Esophagus squamous epithelium (tissue), 5 donors: ENCODE results near the gene OXCT1. TPM values are rescaled to one million over a fixed set of nuclear protein-coding genes. Genes with fewer than 3 reads are reported as not detected.

Source experiments
- DNase-seq: peaks from one replicate; lab custom pipeline; 2025; lab: John Stamatoyannopoulos, UW
- H3K27ac ChIP-seq, 4 donors: fragments of 200-600 bp; sonication (generic); one replicate each; pipeline ENCODE4 v1.5.1; 2016 to 2019; ENCODE audit warnings: mild to moderate bottlenecking in 1 of 4
- H3K27me3 ChIP-seq, 4 donors: fragments of 200-600 bp; sonication (generic); 1 replicate in 3 of 4; 2 replicates in 1 of 4; pipeline versions ENCODE4 v1.5.1 to v1.6.0; 2017 to 2021; ENCODE audit warnings: antibody characterized with exemption in 1 of 4
- H3K36me3 ChIP-seq, 3 donors: fragments of 200-600 bp; sonication (generic); one replicate each; pipeline ENCODE4 v1.5.1; 2016 to 2019
- H3K4me1 ChIP-seq, 3 donors: fragments of 200-600 bp; sonication (generic); one replicate each; pipeline ENCODE4 v1.5.1; 2017 to 2019
- H3K4me3 ChIP-seq, 4 donors: fragments of 200-600 bp; sonication (generic); 1 replicate in 3 of 4; 2 replicates in 1 of 4; pipeline ENCODE4 v1.5.1; 2016 to 2019; ENCODE audit warnings: mild to moderate bottlenecking in 2 of 4, moderate library complexity in 1 of 4
- H3K9me3 ChIP-seq, 3 donors: fragments of 200-600 bp; sonication (generic); one replicate each; pipeline ENCODE4 v1.5.1; 2016 to 2019
- POLR2A ChIP-seq, 4 donors: fragments of 450-650 bp; IDR thresholded peaks; one replicate each; pipeline ENCODE4 v1.6.1; 2017; ENCODE audit warnings: antibody characterized with exemption in 4 of 4, mild to moderate bottlenecking in 4 of 4, moderate library complexity in 3 of 4
- WGBS, 2 donors: methylation state at CpG; one replicate each; pipeline ENCODE4 v1.1.5; 2018; 5-methylcytosine and 5-hydroxymethylcytosine counted together
- intact Hi-C: fragments of 100-400 bp; cut with DNase I; formaldehyde crosslinking; loops from one replicate; pipeline ENCODE4 v1.15.0; 2022
- total RNA-seq, 4 donors: library from RNA; depleted of rRNA; stranded (reverse); fragments of >200 nt; gene quantifications; one replicate each; pipeline ENCODE4 v1.1.0, GENCODE V29; 2016
- TF ChIP-seq, protein P1 (sequence below), 6 experiments: fragments of 450-650 bp in 4 of 6; fragments of 200-600 bp in 2 of 6; sonication (generic) in 2 of 6; IDR thresholded peaks; one replicate each; pipeline ENCODE4 v1.5.1; 2016 to 2019; ENCODE audit warnings: antibody characterized with exemption in 6 of 6, mild to moderate bottlenecking in 4 of 6, moderate library complexity in 4 of 6
- donor health status: DM: yes; HTN: yes; CAD: no.

OXCT1 gene
- total RNA-seq, 4 donors from 2014 or later = 20.3 to 27.3 (median 23.4) TPM

- Histone ChIP-seq H3K4me3 (no peak overlapping the region), H3K36me3 (peaks cover 0 to 55% (median 0%) of the 10 kb centered on the region in 3 donors), H3K9me3 (no peaks in the 10 kb centered on the region), H3K27ac (no peak overlapping the region), H3K27me3 (no peaks in the 10 kb centered on the region), H3K4me1 (peaks cover 0 to 25% (median 0%) of the 10 kb centered on the region in 3 donors)
- DNase-seq = no peak
- 75 to 90% methylated on average over 5 to 6 of the region's 6 CpGs for WGBS, 2 donors
- intact Hi-C loops = no loop called here
- TF ChIP-seq, protein P1, sequence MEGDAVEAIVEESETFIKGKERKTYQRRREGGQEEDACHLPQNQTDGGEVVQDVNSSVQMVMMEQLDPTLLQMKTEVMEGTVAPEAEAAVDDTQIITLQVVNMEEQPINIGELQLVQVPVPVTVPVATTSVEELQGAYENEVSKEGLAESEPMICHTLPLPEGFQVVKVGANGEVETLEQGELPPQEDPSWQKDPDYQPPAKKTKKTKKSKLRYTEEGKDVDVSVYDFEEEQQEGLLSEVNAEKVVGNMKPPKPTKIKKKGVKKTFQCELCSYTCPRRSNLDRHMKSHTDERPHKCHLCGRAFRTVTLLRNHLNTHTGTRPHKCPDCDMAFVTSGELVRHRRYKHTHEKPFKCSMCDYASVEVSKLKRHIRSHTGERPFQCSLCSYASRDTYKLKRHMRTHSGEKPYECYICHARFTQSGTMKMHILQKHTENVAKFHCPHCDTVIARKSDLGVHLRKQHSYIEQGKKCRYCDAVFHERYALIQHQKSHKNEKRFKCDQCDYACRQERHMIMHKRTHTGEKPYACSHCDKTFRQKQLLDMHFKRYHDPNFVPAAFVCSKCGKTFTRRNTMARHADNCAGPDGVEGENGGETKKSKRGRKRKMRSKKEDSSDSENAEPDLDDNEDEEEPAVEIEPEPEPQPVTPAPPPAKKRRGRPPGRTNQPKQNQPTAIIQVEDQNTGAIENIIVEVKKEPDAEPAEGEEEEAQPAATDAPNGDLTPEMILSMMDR (IDR thresholded peaks at IDR 0.05) = no peak
- TF ChIP-seq POLR2A (IDR thresholded peaks at IDR 0.05) = no peak
These were observed 75.1 kb downstream of the OXCT1 start for GRCh38 chr5:41795125-41795524.

GRCh38 chr5:41794471-41794870 lies 75.8 kb downstream of the OXCT1 start:
- H3K27ac ChIP-seq = no peak overlapping the region
- WGBS, 2 donors = 8 to 32% methylated on average over 4 of the region's 4 CpGs
- no peak for DNase-seq
- H3K36me3 ChIP-seq = peaks cover 0 to 49% (median 0%) of the 10 kb centered on the region in 3 donors
- no peak overlapping the region for H3K4me3 ChIP-seq
- intact Hi-C loops = no loop called here
- H3K4me1 ChIP-seq = peaks cover 0 to 29% (median 0%) of the 10 kb centered on the region in 3 donors
- no peaks in the 10 kb centered on the region for H3K9me3 ChIP-seq
- TF ChIP-seq, protein P1 (IDR thresholded peaks at IDR 0.05) = no peak
- no peak for TF ChIP-seq POLR2A (IDR thresholded peaks at IDR 0.05)
- no peaks in the 10 kb centered on the region for H3K27me3 ChIP-seq

GRCh38 chr5:41793141-41793770 lies 77.0 kb downstream of the OXCT1 start:
- no peak for DNase-seq
- H3K4me1 ChIP-seq = peaks cover 0 to 34% (median 2%) of the 10 kb centered on the region in 3 donors

GRCh38 chr5:41790038-41790776 lies 80.0 kb downstream of the OXCT1 start:
- intact Hi-C loops = no loop called here
- Histone ChIP-seq H3K36me3 (peaks cover 0 to 34% (median 0%) of the 10 kb centered on the region in 3 donors), H3K9me3 (no peaks in the 10 kb centered on the region), H3K27me3 (no peaks in the 10 kb centered on the region), H3K4me1 (peaks cover 0 to 33% (median 2%) of the 10 kb centered on the region in 3 donors), H3K27ac (no peak overlapping the region), H3K4me3 (no peak overlapping the region)
- TF ChIP-seq POLR2A (IDR thresholded peaks at IDR 0.05) = no peak
- TF ChIP-seq, protein P1 (IDR thresholded peaks at IDR 0.05) = no peak
- no peak for DNase-seq
- WGBS, 2 donors = 65 to 68% methylated on average over 6 of the region's 6 CpGs

More at GRCh38 chr5:41793141-41793770, 77.0 kb downstream of the OXCT1 start:
- no peak for TF ChIP-seq POLR2A (IDR thresholded peaks at IDR 0.05)
- TF ChIP-seq, protein P1 (IDR thresholded peaks at IDR 0.05) = no peak
- WGBS, 2 donors = 53 to 60% methylated on average over 3 of the region's 3 CpGs
- Histone ChIP-seq H3K36me3 (peaks cover 0 to 37% (median 0%) of the 10 kb centered on the region in 3 donors), H3K27ac (no peak overlapping the region), H3K27me3 (no peaks in the 10 kb centered on the region), H3K9me3 (no peaks in the 10 kb centered on the region), H3K4me3 (no peak overlapping the region)
- intact Hi-C loops = no loop called here

DNA sequence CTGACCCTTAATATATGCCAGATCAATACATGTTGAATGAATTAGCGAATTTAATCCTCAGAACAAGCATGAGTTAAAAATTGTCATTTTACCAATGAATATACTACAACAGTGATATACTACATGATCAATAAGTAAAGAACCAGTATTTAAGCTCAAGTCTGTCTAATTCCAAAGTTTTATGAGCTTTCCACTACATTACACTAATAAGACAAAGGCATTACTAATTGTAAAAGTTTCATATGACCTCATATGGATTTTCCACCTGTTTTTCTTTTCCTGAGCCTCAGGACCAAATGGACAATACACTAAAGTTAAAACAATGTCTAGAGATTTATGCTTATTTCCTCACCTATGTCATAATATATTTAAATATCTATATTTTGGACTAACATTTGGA lies 80.8 kb downstream of the OXCT1 start:
- no peaks in the 10 kb centered on the region for H3K9me3 ChIP-seq
- no peak for DNase-seq
- TF ChIP-seq POLR2A (IDR thresholded peaks at IDR 0.05) = no peak
- TF ChIP-seq, protein P1 (IDR thresholded peaks at IDR 0.05) = no peak
- WGBS, 2 donors = 96 to 97% methylated on average over 1 of the region's 1 CpG
- no peaks in the 10 kb centered on the region for H3K27me3 ChIP-seq
- H3K4me3 ChIP-seq = no peak overlapping the region
- intact Hi-C loops = no loop called here
- peaks cover 0 to 26% (median 2%) of the 10 kb centered on the region in 3 donors for H3K4me1 ChIP-seq
- no peak overlapping the region for H3K27ac ChIP-seq
- peaks cover 0 to 34% (median 0%) of the 10 kb centered on the region in 3 donors for H3K36me3 ChIP-seq
